ENCODE measurements around the gene QPCTL. TPM values are rescaled to one million over a fixed set of nuclear protein-coding genes. Genes with fewer than 3 reads are reported as not detected.

Gene QPCTL
- 10 to 100 TPM; 20.8 to 29.8 TPM for total RNA-seq

DNA sequence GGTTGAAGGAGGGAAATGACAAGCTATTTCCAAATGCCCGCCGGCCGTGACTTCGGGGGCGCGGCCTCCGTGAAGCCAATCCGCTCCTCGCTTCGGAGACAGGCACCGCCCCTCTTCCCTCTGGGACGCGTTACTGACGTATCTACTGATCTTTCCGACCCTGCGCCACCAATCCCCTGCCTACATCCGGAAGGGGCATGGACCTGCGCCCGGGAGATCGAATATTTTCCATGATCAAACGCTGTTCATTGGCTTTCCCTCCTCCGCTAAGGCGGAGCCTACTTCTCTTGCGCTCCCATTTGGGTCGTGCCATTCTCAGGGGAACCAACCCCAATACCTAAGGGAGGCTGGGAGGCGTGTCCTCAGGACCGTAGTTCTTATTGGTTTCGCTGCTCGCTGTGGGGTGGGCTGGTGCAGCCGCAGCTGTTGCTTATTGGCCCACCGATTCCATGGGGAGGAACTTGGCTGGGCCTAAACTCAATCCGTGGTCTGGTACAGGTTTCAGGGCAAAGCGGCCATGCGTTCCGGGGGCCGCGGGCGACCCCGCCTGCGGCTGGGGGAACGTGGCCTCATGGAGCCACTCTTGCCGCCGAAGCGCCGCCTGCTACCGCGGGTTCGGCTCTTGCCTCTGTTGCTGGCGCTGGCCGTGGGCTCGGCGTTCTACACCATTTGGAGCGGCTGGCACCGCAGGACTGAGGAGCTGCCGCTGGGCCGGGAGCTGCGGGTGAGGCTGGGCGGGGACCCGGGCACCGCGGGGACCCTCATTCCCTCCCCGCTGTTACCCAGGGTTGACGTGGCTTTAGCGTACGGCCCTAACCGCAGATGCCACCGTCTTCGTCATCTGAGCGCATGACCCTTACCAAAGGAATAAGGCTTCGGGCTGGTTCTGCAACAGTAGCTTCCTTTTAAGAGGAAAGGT is at the start of gene QPCTL:
QPCTL (plus strand) TSS at position 480 of the 919 bp plus-strand sequence; CDS start at position 518, 38 bp downstream.
- peaks cover 6 to 21% of the 10 kb centered on the region in 2 donors for H3K36me3 Mint-ChIP-seq (ENCODE audit: insufficient read depth in 2 of 2)
- H3K27me3 Mint-ChIP-seq (ENCODE audit: low read depth) = no peaks in the 10 kb centered on the region
- peaks cover 32% of the 10 kb centered on the region for H3K4me1 Mint-ChIP-seq (ENCODE audit: low read depth)

GRCh38 chr19:45643024-45643926 is 49.2 kb upstream of the QPCTL start:
- ATAC-seq (replicated peaks in 1 of 2) (peak; percentile 56 to 59), DNase-seq (peak; percentile 96 to 98)
- peaks cover 67% of the 10 kb centered on the region for H3K4me1 Mint-ChIP-seq (ENCODE audit: low read depth)
- H3K4me3 Mint-ChIP-seq = peak overlapping the region; percentile 84 to 94
- no peaks in the 10 kb centered on the region for H3K27me3 Mint-ChIP-seq (ENCODE audit: low read depth)
- peak overlapping the region; percentile 93 for H3K27ac Mint-ChIP-seq
- H3K9me3 Mint-ChIP-seq = peaks cover 0 to 3% of the 10 kb centered on the region in 2 donors
- peaks cover 12 to 14% of the 10 kb centered on the region in 2 donors for H3K36me3 Mint-ChIP-seq (ENCODE audit: insufficient read depth in 2 of 2)

More for the DNA sequence above, at the start of gene QPCTL:
- Mint-ChIP-seq H3K9me3 (no peaks in the 10 kb centered on the region), H3K4me3 (peak within 1 kb of the TSS; percentile 86 to 97), H3K27ac (peak within 1 kb of the TSS; percentile 95)
- DNase-seq (peak; percentile 95 to 99), ATAC-seq (replicated peaks in 1 of 2) (peak; percentile 91)

DNA sequence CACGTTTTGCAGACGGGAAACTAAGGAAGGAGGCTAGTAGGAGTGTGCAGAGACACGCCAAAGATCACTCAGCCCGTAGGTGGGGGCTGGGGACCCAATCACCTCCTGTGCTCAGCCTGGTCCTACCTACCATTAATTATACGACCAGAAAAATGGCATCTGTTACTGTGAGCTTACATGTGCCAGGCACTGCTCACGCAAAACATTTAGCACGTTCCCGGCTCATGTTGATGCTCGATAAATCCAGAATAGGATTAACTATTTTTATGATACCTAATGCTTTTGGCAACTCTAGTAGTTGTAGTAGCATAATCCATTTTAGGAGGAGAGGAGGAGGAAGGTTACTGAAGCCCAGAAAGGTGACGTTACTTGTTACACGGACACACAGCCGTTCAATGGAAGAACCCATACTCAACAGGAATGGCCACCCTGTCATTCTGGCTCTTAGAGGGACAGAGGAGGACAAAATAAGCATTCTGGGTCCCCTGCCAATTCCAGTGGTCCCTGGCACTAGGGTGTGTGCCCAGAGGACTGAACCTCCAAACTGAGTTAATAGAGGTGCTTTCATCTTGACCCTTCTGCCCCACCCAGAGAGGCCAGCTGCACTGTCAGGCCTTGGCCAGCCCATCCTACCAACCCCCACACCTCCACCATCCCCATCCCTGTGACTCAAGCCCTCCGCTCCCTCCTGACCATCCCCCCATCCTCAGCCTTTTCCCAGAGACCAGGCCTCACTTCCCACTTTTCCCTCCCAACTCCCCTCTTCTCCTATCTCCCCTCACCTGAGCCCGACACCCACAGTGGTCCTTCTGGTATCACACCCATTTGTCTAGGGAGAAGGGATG is 48.3 kb upstream of the QPCTL start:
- Mint-ChIP-seq H3K36me3 (ENCODE audit: insufficient read depth in 2 of 2) (peaks cover 9% of the 10 kb centered on the region in 2 donors), H3K27me3 (ENCODE audit: low read depth) (no peaks in the 10 kb centered on the region), H3K4me3 (peak overlapping the region; percentile 84 to 94), H3K4me1 (ENCODE audit: low read depth) (peaks cover 59% of the 10 kb centered on the region), H3K9me3 (peaks cover 0 to 3% of the 10 kb centered on the region in 2 donors), H3K27ac (no peak overlapping the region)
- DNase-seq (no peak), ATAC-seq (replicated peaks in 1 of 2) (no peak)

DNA sequence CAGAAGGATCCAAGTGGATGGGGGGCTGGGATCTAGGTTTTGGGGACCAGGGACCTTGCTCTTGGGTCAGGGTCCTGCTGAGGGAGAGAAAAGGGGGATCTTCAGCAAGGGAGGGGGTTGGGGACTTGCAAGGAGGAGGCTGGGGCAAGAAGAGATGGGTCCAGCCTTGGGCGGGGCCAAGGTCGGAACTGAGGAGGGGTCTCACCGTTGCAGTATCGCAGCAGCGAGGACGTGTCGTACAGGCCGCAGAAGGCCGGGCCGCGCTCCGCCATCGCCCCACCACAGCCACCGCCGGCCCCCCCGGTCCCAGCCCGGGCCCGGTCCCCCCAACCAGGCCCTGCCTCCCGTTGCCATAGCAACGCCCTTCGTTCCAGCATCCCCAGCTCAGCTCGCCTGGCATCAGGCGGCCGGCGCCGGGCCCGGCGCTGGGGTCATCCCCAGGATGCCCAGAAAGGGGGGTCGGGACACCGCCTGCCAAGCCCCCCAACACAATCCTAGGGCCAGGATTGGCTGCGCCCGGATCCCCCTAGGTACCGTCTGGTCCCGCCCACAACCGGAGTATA is 47.3 kb upstream of the QPCTL start:
- peaks cover 56% of the 10 kb centered on the region for H3K4me1 Mint-ChIP-seq (ENCODE audit: low read depth)
- H3K9me3 Mint-ChIP-seq = peaks cover 0 to 3% of the 10 kb centered on the region in 2 donors
- H3K4me3 Mint-ChIP-seq = peak overlapping the region; percentile 84 to 94
- H3K27ac Mint-ChIP-seq = peak overlapping the region; percentile 82
- ATAC-seq (replicated peaks in 1 of 2) (no peak), DNase-seq (no peak)
- H3K27me3 Mint-ChIP-seq (ENCODE audit: low read depth) = no peaks in the 10 kb centered on the region
- peaks cover 9% of the 10 kb centered on the region in 2 donors for H3K36me3 Mint-ChIP-seq (ENCODE audit: insufficient read depth in 2 of 2)

GRCh38 chr19:45645631-45646344 is 46.7 kb upstream of the QPCTL start:
- Mint-ChIP-seq H3K27me3 (ENCODE audit: low read depth) (no peaks in the 10 kb centered on the region), H3K36me3 (ENCODE audit: insufficient read depth in 2 of 2) (peaks cover 6 to 7% of the 10 kb centered on the region in 2 donors), H3K4me3 (peak overlapping the region; percentile 84 to 93), H3K27ac (peak overlapping the region; percentile 82), H3K4me1 (ENCODE audit: low read depth) (peaks cover 49% of the 10 kb centered on the region), H3K9me3 (peaks cover 0 to 3% of the 10 kb centered on the region in 2 donors)
- DNase-seq (peak; percentile 87 to 90), ATAC-seq (replicated peaks in 1 of 2) (peak; percentile 42 to 50)

GRCh38 chr19:45646345-45646698 is 46.1 kb upstream of the QPCTL start:
- peak overlapping the region; percentile 84 to 93 for H3K4me3 Mint-ChIP-seq
- H3K36me3 Mint-ChIP-seq (ENCODE audit: insufficient read depth in 2 of 2) = peaks cover under 1 to 2% of the 10 kb centered on the region in 2 donors
- H3K27me3 Mint-ChIP-seq (ENCODE audit: low read depth) = no peaks in the 10 kb centered on the region
- no peak for ATAC-seq (replicated peaks in 1 of 2)
- no peak for DNase-seq
- H3K9me3 Mint-ChIP-seq = no peaks in the 10 kb centered on the region
- H3K4me1 Mint-ChIP-seq (ENCODE audit: low read depth) = peaks cover 44% of the 10 kb centered on the region
- peak overlapping the region; percentile 82 for H3K27ac Mint-ChIP-seq

DNA sequence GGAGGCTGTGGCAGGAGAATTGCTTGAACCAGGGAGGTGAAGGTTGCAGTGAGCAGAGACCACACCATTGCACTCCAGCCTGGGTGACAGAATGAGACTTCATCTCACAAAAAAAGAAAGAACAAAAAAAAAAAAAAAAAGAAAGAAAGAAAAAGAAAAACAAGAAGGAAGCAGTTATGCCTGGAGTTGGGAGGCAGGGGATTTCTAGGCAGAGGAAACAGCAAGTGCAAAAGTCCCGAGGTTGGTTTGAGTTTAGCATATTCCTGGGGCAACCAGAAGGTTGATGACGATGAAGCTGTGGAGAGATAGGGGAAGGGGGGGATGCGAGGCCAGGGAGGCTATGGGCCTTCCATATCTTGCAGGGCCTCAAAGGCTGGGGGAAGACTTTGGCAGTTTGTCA is 41.7 kb upstream of the QPCTL start:
- Mint-ChIP-seq H3K36me3 (ENCODE audit: insufficient read depth in 2 of 2) (no peaks in the 10 kb centered on the region), H3K27me3 (ENCODE audit: low read depth) (no peaks in the 10 kb centered on the region), H3K4me1 (ENCODE audit: low read depth) (peaks cover 13% of the 10 kb centered on the region), H3K4me3 (no peak overlapping the region), H3K27ac (no peak overlapping the region), H3K9me3 (no peaks in the 10 kb centered on the region)
- ATAC-seq (replicated peaks in 1 of 2) (no peak), DNase-seq (no peak)

- H3K36me3 Mint-ChIP-seq (ENCODE audit: insufficient read depth in 2 of 2) = no peaks in the 10 kb centered on the region
- H3K27ac Mint-ChIP-seq = no peak overlapping the region
- no peaks in the 10 kb centered on the region for H3K27me3 Mint-ChIP-seq (ENCODE audit: low read depth)
- DNase-seq (no peak), ATAC-seq (replicated peaks in 1 of 2) (no peak)
- no peak overlapping the region for H3K4me3 Mint-ChIP-seq
- no peaks in the 10 kb centered on the region for H3K9me3 Mint-ChIP-seq
- H3K4me1 Mint-ChIP-seq (ENCODE audit: low read depth) = peaks cover 4% of the 10 kb centered on the region
These were observed 38.8 kb upstream of the QPCTL start for GRCh38 chr19:45653634-45654033.

- ATAC-seq (replicated peaks in 1 of 2) (no peak), DNase-seq (no peak)
- Mint-ChIP-seq H3K27me3 (ENCODE audit: low read depth) (peaks cover under 1% of the 10 kb centered on the region), H3K4me1 (ENCODE audit: low read depth) (no peaks in the 10 kb centered on the region), H3K4me3 (no peak overlapping the region), H3K9me3 (no peaks in the 10 kb centered on the region), H3K36me3 (ENCODE audit: insufficient read depth in 2 of 2) (no peaks in the 10 kb centered on the region), H3K27ac (no peak overlapping the region)
These were observed 37.4 kb upstream of the QPCTL start for GRCh38 chr19:45655073-45655472.

DNA sequence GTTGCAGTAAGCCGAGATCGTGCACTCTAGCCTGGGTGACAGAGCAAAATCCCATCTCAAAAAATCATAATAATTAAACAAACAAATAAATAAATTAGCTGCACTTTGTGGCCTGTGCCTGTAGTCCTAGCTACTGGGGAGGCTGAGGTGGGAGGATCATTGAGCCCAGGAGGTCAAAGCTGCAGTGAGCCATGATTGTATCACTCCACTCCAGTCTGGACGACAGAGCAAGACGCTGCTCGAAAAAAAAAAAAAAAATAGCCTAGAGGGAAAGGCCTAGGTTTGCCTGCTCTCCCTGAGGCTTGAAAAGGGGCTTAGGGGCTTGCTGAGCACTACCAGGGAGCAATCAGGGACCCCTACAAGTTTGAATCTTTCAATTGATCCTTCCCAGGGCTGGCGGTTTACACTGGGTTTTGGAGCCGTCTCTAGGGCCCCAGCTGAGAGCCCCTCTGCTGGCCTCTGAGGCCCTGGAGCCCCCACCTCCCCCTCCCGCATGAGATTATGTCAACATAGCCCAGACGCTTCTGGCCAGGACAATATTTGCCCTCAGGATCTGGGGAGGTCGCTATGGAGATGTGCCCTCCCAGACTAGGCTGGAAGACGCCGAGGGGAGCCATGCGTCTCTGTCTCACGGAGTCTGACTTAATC is 34.8 kb upstream of the QPCTL start:
- H3K36me3 Mint-ChIP-seq (ENCODE audit: insufficient read depth in 2 of 2) = no peaks in the 10 kb centered on the region
- no peak overlapping the region for H3K4me3 Mint-ChIP-seq
- H3K27ac Mint-ChIP-seq = no peak overlapping the region
- no peaks in the 10 kb centered on the region for H3K4me1 Mint-ChIP-seq (ENCODE audit: low read depth)
- H3K9me3 Mint-ChIP-seq = no peaks in the 10 kb centered on the region
- DNase-seq (no peak), ATAC-seq (replicated peaks in 1 of 2) (no peak)
- H3K27me3 Mint-ChIP-seq (ENCODE audit: low read depth) = peaks cover 8% of the 10 kb centered on the region

DNA sequence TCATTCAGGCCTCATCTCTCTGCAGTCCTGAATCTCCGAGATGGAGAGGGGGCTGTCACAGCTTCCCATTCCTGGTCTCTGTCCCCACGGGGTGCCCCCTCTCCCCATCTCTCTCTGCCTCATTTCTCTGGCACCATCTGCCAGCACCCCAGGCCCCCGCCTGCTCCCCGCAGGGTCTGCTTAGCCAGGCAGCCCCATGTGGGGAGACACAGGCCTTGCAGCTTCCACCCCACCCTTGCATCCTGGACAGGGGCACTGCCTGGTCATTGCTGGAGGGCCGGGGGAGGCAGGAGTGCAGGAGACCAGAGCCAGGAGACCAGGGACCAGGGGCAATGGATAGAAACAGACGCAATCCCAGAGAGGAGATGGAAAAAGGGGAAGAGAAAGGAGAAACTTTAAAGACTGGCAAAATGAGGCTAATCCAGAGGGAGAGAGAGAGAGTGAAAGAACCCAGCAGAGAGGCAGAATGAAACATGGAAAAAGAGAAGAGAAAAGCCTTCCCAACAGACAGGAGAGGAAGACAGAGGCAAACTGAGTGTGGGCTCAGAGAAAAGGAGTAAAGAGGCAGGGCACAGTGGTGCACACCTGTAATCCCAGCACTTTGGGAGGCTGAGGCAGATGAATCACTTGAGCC is 33.3 kb upstream of the QPCTL start:
- no peak overlapping the region for H3K4me3 Mint-ChIP-seq

More for the DNA sequence above, 33.3 kb upstream of the QPCTL start:
- Mint-ChIP-seq H3K36me3 (ENCODE audit: insufficient read depth in 2 of 2) (no peaks in the 10 kb centered on the region), H3K27me3 (ENCODE audit: low read depth) (peaks cover 8% of the 10 kb centered on the region), H3K9me3 (no peaks in the 10 kb centered on the region), H3K27ac (no peak overlapping the region), H3K4me1 (ENCODE audit: low read depth) (peaks cover 3% of the 10 kb centered on the region)
- ATAC-seq (replicated peaks in 1 of 2) (no peak), DNase-seq (no peak)

All from activated T-cell treated with anti-CD3 and anti-CD28 coated beads, Interleukin-2, amount 50 U/mL, for 72 hours (primary cell).